ENCODE results near the gene CCDC188. TPM values are rescaled to one million over a fixed set of nuclear protein-coding genes. Genes with fewer than 3 reads are reported as not detected.

The CCDC188 gene
- total RNA-seq, 1 experiment from 2014 or later, result not detected

DNA sequence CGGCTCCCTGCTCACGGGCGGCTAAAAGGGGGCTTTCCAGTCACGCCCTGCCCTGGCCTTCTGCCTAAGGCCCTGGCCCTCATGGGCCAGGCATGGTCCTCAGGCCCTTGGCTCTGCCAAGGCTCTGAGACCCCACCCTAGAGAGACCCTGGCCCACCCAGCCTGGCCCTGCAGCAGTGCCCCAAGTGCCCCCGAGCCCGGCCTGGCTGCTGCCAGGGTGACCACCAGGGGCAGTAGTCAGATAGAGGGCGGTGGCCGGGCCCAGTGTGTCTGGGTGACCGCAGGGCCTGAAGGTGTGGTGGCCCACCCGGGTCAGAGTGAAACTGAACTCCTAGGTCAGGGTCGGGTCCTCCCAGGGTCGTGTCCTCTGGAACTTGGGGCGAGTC, 29.4 kb upstream of the CCDC188 start:
- intact Hi-C loops (cut with micrococcal nuclease; ENCODE audit: unreplicated experiment), result no loop called here
- no peaks in the 10 kb centered on the region for H3K27me3 ChIP-seq (replicated peaks; ENCODE audit: insufficient read depth, low read depth, low read length, poor library complexity)
- DNase-seq (ENCODE audit: low spot score), result no peak
- H3K4me1 ChIP-seq (ENCODE audit: insufficient read depth, low read length, poor library complexity, severe bottlenecking), result no peaks in the 10 kb centered on the region
- no peak for TF ChIP-seq EZH2 (IDR thresholded peaks at IDR 0.05; ENCODE audit: borderline replicate concordance, low read depth, low read length, poor library complexity, severe bottlenecking)
- TF ChIP-seq, protein P1, sequence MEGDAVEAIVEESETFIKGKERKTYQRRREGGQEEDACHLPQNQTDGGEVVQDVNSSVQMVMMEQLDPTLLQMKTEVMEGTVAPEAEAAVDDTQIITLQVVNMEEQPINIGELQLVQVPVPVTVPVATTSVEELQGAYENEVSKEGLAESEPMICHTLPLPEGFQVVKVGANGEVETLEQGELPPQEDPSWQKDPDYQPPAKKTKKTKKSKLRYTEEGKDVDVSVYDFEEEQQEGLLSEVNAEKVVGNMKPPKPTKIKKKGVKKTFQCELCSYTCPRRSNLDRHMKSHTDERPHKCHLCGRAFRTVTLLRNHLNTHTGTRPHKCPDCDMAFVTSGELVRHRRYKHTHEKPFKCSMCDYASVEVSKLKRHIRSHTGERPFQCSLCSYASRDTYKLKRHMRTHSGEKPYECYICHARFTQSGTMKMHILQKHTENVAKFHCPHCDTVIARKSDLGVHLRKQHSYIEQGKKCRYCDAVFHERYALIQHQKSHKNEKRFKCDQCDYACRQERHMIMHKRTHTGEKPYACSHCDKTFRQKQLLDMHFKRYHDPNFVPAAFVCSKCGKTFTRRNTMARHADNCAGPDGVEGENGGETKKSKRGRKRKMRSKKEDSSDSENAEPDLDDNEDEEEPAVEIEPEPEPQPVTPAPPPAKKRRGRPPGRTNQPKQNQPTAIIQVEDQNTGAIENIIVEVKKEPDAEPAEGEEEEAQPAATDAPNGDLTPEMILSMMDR (conservative IDR thresholded peaks at IDR 0.05; ENCODE audit: low read depth, low read length), result 0 out of 2 replicates have a peak, but pooled peaks have one; percentile 19
- H3K4me3 ChIP-seq (ENCODE audit: low read depth, low read length, poor library complexity, severe bottlenecking), result no peak overlapping the region
- ChIA-PET CTCF (interaction anchor here (0.9 kb wide), 1 partner anchor 74 kb away, joined by 3 read pairs; no protein-coding TSS in a partner anchor), POLR2A (ENCODE audit: low non-redundant PET) (no interaction called here)
- no peaks in the 10 kb centered on the region for H3K36me3 ChIP-seq (ENCODE audit: insufficient read depth, low read length, poor library complexity, severe bottlenecking)
- H3K27ac ChIP-seq (ENCODE audit: low read depth, low read length, poor library complexity, severe bottlenecking), result no peak overlapping the region
- H3K9me3 ChIP-seq (ENCODE audit: low read depth, low read length, poor library complexity, severe bottlenecking), result no peaks in the 10 kb centered on the region
- no TSS peak for BruUV-seq (replicated peaks)

DNA sequence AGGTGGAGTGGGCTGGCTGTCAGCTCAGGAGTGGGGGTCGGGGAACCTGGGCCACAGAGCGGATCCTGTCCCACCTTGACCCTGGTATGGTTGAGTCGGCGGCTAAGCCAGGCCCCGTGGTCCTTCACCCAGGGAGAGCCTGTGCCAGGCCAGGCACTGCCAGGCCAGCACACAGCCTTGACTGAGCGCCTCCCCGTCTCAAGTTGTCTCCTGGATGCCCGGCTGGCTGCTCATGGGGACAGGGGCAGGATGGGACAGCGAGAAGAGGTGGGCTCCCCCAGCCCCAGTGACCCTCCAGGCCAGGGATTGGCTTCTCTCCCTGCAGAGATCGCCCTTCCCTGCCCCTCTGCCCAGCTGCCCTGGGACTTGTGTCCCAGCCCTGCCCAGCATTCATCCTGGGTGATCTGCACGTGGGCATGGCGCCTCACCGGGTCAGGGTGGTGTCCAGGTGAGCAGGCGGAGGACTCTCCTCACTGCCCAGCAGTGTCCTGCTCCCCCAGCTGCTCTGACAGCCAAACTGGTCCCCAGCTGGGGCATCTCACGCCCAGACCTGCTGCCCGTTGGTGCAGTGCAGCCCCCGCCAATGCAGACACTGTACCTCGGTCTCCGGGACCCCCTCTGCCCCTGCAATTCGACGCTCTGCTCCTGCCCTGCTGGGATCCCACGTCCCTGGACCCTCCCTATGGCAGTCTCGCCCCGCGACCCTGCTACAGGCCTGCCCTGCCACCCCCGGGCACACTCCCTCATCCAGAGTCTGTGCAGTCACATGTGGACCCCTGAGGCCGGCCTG, 28.8 kb upstream of the CCDC188 start:
- no peaks in the 10 kb centered on the region for H3K9me3 ChIP-seq (ENCODE audit: low read depth, low read length, poor library complexity, severe bottlenecking)
- no peak overlapping the region for H3K27ac ChIP-seq (ENCODE audit: low read depth, low read length, poor library complexity, severe bottlenecking)
- no TSS peak for BruUV-seq (replicated peaks)
- no peak for DNase-seq (ENCODE audit: low spot score)
- TF ChIP-seq EZH2 (IDR thresholded peaks at IDR 0.05; ENCODE audit: borderline replicate concordance, low read depth, low read length, poor library complexity, severe bottlenecking), result no peak
- TF ChIP-seq, protein P1 (conservative IDR thresholded peaks at IDR 0.05; ENCODE audit: low read depth, low read length), result no peak
- ChIA-PET CTCF (no interaction called here), POLR2A (ENCODE audit: low non-redundant PET) (interaction anchor here (0.6 kb wide), 1 partner anchor 13 kb away, joined by 3 read pairs; no protein-coding TSS in a partner anchor)
- H3K36me3 ChIP-seq (ENCODE audit: insufficient read depth, low read length, poor library complexity, severe bottlenecking), result no peaks in the 10 kb centered on the region
- H3K4me3 ChIP-seq (ENCODE audit: low read depth, low read length, poor library complexity, severe bottlenecking), result no peak overlapping the region
- no peaks in the 10 kb centered on the region for H3K27me3 ChIP-seq (replicated peaks; ENCODE audit: insufficient read depth, low read depth, low read length, poor library complexity)
- no peaks in the 10 kb centered on the region for H3K4me1 ChIP-seq (ENCODE audit: insufficient read depth, low read length, poor library complexity, severe bottlenecking)
- intact Hi-C loops (cut with micrococcal nuclease; ENCODE audit: unreplicated experiment), result no loop called here

DNA sequence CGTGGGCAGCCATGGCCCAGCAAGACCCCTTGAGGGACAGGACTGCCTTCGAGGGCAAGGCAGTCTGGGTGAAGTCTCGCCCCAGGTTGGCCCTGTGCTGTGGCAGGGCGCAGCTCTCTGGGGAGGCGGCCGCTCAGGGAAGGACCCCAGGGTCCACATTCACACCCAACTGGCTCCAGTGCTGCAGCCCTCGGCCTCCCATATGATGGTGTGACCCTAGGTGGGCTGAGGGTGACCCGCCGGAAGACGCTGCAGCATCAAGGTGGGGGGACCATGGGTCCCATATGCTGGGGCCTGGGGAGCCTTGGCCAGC, 28.0 kb upstream of the CCDC188 start:
- Histone ChIP-seq H3K4me3 (ENCODE audit: low read depth, low read length, poor library complexity, severe bottlenecking) (no peak overlapping the region), H3K36me3 (ENCODE audit: insufficient read depth, low read length, poor library complexity, severe bottlenecking) (no peaks in the 10 kb centered on the region), H3K27me3 (replicated peaks; ENCODE audit: insufficient read depth, low read depth, low read length, poor library complexity) (no peaks in the 10 kb centered on the region), H3K27ac (ENCODE audit: low read depth, low read length, poor library complexity, severe bottlenecking) (no peak overlapping the region), H3K9me3 (ENCODE audit: low read depth, low read length, poor library complexity, severe bottlenecking) (no peaks in the 10 kb centered on the region), H3K4me1 (ENCODE audit: insufficient read depth, low read length, poor library complexity, severe bottlenecking) (no peaks in the 10 kb centered on the region)
- no TSS peak for BruUV-seq (replicated peaks)
- TF ChIP-seq, protein P1 (conservative IDR thresholded peaks at IDR 0.05; ENCODE audit: low read depth, low read length), result no peak
- TF ChIP-seq EZH2 (IDR thresholded peaks at IDR 0.05; ENCODE audit: borderline replicate concordance, low read depth, low read length, poor library complexity, severe bottlenecking), result no peak
- CTCF ChIA-PET, result interaction anchor here (0.6 kb wide), 1 partner anchor 12 kb away, joined by 3 read pairs; no protein-coding TSS in a partner anchor
- POLR2A ChIA-PET (ENCODE audit: low non-redundant PET), result no interaction called here
- intact Hi-C loops (cut with micrococcal nuclease; ENCODE audit: unreplicated experiment), result no loop called here
- no peak for DNase-seq (ENCODE audit: low spot score)

Data from A673 (cell line).